CD1c-positive myeloid dendritic cell (primary cell): Measurements from ENCODE around the gene ZP2.
"Not testable (repeated sequence)": the region's sequence is repeated elsewhere in the genome, so short reads cannot be mapped to it uniquely, and the experiment has no call there.

Experiments used
- DNase-seq: peaks from one replicate; pipeline ENCODE4 v3.0.0-alpha.2; 2016; ENCODE audit errors: extremely low spot score

The ZP2 gene

DNA sequence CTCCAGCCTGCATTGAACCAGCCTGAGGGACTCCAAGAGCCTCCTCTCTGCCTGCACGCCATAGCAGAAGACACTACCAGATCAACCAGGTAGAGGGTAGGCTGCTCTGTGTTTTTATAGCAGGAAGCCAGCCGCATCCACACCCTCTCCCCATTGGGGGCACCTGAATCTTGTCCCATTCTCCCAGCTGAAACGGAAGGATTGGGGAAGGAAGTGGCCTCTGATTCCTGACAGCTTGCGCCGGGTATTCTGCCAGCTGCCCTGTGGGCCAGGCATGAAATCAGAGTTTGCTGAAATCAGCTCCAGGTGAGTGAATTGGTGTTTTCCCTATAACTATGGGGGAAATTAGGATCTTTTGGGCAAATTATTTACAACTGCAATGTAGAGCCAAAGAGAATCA lies at the start of gene ZP2:
Gene ZP2 (minus strand): TSS at position 89 of the 400 bp plus-strand sequence. CDS start 27 bp downstream, at position 62.
- no peak for DNase-seq

DNA sequence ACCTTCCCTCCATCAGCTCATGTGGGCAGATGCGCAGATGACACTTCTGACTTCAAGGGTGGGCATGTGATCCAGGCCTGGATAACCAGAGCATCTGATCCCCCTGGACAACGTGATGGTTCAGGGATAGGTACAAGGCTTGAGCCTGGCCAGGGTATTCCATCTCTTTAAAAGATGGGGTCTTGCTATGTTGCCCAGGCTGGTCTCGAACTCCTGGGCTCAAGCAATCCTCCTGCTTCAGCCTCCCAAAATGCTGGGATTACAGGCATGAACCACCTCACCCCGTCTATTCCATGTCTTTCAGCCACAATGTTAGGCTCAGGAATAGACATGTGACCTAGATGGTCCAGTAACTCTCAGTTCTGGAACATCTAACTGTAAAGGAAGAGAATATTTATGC lies 45.9 kb upstream of the ZP2 start:
- DNase-seq = no peak

DNA sequence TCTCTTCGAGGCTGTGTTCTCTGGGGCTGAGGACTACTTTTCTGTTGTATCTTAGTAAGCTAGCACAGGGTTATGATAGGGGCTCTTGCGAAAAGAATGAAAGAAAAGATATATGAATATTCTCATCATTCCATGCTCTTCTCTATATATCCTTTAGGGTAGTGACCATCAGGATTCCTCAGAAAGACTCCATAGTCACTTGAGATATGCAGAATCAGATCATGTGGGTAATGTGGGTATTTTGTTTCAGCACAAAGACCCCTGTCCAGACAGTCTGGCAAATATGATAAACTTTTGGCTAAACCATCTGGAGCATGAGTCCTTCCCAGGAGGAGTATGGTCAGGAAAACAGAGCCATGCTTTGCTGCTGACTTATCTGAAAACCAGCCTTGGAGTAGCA lies 45.3 kb upstream of the ZP2 start:
- DNase-seq = no peak

DNA sequence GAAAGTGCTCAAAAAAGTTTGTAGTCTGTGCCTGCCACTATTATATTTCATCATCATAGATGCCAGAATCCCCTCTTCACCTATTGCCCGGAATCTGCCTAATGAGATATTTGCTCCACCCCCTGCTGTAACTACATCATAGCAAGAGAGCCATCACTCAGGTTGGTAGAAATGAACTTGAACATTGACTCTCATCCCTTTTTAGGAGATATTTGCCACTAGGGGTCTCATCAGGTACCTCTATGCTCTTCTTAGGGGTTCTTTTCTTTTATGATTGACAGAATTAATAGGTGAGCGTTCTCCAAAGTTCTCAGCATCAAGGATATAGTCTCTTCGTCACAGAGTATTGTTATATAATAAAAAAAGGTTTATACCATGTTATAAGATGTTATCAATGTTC lies 42.1 kb upstream of the ZP2 start:
- DNase-seq = no peak

DNA sequence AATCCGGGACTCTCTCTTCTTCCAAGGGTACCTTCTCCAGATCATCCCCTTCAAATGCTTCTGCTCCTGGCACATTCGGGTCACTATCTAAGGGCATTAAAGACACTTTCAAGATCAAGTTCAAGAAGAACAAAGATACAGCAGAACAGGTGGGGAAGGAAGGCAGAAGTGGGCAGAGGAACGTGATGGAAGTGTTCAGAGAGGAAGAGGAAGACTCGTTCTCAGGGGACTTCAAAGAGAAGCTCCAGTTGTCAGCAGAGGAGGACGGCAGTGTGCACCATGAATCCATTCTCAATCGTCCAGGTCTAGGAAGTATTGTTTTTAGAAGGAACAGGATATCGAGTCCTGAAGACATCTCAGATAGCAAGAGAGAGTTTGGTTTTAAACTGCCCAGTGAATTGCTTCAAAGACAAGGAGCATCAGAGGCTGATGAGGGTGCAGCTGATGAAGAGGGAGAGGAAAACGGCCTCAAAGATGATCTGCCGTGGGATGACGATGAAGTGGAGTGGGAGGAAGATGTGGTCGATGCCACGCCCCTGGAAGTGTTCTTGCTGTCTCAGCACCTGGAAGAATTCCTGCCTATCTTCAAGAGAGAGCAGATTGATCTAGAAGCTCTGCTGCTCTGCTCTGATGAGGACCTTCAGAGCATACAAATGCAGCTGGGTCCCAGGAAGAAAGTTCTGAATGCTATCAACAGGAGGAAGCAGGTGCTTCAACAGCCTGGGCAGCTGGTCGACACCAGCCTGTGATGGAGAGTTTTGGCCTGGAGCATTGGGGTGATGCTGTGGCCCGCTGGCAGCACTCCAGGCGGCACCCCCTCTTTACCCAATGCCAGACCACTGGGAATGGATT lies 38.9 kb upstream of the ZP2 start:
- DNase-seq = no peak

DNA sequence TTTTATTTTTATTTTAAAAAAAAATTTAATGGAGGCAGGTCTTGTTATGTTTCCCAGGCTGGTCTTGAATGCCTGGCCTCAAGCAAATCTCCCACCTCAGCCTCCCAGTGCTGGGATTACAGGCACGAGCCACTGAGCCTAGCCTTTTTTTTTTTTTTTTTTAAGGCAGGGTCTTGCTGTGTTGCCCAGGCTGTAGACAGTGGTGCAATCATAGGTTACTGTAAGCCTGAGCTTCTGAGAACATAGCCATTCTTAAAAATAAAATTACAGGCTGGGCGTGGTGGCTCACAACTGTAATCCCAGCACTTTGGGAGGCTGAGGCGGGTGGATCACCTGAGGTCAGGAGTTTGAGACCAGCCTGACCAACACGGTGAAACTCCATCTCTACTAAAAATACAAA lies 36.8 kb upstream of the ZP2 start:
- not testable (repeated sequence) for DNase-seq

DNA sequence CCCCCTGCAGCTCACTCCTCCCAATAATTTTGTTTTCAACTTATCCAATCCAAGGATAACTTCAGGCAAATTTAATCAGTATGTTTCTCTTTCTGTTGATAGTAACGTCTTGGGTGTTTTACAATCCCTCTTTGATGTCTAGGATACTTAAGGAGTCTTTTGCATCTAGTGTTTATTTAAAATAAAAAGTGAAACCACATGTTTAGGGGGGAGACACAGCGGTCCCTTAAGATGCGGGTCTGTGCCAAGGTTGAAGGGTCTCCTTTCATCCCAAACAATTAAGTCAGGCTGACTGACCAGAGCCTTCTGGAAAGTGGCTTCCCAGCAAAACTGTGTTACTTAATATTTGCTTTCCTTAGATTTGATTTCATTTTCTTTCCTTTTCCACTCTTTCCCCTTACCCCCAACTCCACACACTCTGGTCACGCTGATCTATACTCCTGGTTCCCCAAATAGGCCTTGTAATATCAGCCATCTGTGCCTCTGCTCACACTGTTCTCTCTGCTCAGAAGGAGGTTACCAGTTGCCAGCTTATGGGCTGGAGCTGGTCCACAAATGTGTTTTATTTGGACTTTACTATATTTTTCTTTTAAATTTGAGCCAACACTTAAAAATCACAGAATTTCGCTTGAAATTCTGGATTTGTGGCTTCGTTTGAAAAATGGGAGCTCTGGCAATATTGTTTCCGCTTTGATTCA lies 33.3 kb upstream of the ZP2 start:
- no peak for DNase-seq

DNA sequence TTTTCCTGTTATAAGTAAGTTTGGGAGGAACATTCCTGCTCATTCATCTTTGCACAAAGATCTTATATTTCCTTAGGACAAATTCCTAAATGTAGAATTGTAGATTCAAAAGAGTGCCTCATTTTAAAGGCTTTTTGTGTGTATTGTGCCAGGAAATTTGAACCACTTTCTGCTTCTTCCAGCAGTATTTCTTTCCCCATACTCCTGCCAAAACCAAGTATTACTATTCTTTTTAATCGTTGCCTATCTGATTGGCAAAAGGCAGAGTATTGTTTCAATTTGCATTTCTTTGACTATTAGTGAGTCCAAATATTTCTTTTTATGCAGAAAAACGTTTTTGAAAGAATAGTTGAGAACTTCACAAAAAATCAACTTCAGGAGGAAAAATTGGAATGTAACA lies 31.4 kb upstream of the ZP2 start:
- DNase-seq = no peak

DNA sequence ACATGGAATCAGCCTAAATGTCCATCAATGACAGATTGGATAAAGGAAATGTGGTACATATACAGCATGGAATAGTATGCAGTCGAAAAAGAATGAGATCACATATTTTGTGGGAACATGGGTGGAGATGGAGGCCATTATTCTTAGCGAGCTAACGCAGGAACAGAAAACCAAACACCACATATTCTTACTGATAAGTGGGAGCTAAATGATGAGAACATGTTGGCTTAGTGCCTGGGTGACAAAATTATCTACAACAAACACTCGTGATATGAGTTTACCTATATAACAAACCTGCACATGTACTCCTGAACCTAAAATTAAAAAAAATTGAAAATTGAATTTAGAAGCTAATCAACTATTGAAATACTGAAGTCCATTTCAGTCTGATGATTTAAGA lies 28.3 kb upstream of the ZP2 start:
- no peak for DNase-seq

DNA sequence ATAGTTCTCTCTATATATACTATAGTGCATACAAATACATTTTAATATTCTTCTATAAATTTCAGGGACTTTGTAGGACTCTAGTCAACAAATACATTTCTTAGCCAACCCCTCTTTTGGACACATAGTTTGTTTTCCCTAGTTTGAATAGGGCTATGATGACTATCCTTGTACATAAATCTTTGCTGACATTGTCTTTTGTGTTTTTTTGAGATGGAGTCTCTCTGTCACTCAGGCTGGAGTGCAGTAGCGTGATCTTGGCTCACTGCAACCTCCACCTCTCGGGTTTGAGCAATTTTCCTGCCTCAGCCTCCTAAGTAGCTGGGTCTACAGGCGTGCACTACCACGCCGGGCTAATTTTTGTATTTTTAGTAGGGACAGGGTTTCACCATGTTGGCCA lies 25.5 kb upstream of the ZP2 start:
- no peak for DNase-seq

DNA sequence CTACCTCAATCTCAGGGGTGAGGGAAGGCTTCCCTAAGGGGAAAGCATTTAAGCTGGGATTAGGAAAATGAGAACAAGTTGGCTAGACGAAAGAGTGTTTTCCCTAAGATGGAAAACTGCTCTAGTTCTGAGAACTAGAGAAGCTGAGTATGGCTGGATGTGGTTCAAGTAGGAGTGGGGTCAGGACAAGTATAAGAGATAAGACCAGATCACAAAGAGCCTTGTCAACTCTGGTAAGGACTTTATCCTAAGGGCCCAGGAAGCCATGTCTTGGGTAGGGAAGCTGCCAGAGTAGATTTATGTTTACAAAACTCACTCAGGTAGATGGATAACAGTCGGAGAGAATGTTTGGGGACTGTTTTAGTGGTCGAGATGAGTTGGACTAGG lies 23.8 kb upstream of the ZP2 start:
- no peak for DNase-seq

DNA sequence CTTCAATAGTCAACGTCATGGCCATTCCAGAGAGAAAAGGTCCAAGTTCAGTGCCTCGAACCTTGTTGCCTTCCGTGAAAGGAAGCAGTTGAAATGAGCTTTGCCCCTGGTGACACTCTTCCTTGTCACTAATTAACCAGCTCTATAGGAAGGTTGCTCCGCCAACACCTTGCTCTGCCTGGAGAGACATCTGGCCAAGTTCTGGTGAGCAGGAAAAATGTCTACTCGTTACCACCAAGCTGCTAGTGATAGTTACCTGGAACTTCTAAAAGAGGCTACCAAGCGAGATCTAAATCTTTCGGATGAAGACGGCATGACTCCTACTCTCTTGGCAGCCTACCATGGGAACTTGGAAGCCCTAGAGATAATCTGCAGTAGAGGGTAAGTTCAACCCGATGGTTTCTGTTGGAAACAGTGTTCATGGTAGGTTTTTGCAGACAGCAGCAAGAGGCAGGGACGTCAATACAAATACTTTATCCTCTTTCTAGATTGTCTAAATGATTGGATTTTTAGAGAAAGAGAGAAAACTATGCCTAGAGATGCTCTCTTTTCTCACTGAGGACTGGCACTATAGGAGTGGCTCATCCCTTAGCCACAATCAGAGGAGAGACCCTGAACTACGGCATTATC lies 22.3 kb upstream of the ZP2 start, which contains the start of gene ANKS4B:
Gene ANKS4B (plus strand): TSS at position 179 of the 630 bp plus-strand sequence. CDS start 39 bp downstream, at position 218.
- no peak for DNase-seq

DNA sequence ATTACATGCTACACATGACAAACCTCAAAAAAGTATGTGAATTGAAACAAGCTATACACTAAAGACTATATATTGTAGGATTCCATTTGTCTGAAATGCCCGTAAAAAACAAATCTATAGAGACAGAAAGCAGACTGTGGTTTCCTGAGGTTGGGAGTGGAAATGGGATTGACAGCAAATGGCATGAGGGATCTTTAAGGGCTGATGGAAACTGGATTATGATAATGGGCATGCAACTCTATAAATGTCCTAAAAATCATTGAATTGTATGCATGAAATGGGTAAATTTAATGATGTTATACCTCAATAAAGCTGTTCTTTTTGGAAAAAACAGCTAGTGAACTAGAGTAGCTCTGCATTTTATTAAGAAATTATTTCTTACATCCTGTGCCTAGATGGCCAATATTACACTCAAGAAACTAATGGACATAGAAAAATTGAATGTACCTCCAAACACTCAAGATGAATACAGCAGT lies 21.7 kb upstream of the ZP2 start:
- no peak for DNase-seq

DNA sequence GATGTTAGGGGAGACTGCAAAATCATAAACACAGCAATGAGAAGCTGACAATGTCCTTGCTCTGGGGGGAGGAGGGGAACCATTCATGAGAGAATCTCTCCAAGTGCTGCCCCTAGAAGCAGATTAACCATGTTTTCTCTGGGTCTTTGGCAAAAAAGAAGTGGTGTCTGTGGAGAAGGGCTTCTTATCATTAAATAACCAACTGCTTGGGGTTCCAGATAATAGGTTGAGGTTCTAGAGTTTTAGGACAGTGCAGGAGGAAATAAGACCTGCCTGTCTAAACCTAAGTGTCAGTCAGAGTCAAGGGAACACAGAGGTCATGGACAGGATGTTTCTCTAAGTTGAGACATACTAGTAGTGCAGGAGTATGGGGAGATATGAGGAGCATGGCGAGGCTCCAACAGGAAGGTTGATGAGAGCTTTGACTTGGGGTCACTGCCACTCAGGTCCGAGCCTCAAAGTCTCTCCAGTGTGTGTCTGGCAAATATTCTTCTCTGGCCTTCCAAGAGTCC lies 17.0 kb upstream of the ZP2 start:
- DNase-seq = no peak

DNA sequence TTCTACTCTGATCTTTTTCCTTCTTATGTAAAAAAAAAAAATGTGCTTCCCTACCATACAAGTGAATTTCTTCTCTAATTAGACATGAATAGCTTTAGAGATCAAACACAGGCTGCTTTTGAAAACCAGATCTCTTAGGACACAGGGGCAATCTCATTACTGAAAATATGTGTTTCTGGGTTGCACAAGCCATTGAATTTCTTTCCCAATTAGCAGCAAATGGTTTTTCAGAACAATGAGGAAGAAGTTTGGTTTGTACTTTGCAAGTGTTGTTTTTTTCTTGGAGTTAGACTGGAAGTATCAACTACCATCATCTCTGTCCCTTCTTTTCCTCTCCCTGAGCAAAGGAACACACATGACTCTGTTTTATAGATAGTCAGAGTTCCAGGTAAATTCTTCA lies 16.5 kb upstream of the ZP2 start:
- no peak for DNase-seq

DNA sequence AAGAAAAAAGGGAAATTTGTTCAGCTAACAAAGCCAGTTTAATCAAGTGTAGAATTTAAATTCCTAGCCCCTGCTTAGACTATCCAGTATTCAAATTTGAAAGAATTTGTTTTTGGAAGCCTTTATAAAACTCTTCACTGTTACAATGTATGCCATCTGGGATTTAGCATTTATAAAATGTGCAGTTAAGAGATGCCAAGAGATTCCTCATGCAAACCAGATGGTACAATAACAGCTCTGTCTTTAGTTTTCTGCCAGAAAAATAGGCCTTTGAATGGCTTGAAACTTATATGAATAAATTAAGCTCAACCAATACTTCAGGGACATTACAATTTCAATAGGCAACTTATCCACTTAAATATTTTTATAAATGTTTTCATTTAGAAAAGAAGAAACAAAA lies 15.4 kb upstream of the ZP2 start:
- DNase-seq = no peak

DNA sequence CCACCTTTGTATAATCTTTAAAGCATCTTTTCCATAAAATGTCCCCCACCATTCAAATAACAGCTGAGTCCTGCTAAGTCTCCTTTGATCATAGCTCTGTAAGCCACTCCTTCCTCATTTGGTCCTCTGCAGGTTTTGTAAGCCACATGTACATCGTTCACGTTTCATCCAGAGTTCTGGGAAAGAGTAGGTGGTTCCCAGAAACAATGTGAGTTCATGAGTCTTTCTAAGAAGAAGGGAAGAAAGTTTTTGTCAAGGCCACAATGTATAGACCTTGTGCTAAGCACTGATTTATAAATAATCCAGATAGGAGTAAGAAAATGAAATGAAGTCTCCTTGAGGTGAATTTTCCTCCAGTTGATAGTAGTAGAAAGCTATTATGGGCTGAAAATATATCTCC lies 13.4 kb upstream of the ZP2 start:
- peak; percentile 41 for DNase-seq

DNA sequence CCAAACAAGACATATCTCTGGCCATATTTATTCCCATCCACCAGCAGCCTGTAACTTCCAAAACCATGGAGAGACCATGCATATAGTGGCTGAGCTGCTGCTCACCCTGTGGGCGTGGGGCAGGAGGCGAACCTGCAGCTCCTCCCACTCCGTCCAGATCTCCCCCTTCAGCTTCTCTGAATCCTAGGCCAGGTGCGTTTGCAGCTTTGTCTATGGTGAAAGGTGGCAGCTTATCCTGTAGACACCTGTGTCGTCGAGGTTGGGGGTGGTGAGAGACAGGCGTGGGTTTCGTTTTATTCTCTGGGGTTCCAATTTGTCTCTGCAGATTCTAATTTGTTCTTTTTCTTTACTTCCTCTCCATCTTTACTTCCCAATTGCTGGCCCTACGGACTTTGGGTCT lies 12.4 kb upstream of the ZP2 start:
- no peak for DNase-seq

DNA sequence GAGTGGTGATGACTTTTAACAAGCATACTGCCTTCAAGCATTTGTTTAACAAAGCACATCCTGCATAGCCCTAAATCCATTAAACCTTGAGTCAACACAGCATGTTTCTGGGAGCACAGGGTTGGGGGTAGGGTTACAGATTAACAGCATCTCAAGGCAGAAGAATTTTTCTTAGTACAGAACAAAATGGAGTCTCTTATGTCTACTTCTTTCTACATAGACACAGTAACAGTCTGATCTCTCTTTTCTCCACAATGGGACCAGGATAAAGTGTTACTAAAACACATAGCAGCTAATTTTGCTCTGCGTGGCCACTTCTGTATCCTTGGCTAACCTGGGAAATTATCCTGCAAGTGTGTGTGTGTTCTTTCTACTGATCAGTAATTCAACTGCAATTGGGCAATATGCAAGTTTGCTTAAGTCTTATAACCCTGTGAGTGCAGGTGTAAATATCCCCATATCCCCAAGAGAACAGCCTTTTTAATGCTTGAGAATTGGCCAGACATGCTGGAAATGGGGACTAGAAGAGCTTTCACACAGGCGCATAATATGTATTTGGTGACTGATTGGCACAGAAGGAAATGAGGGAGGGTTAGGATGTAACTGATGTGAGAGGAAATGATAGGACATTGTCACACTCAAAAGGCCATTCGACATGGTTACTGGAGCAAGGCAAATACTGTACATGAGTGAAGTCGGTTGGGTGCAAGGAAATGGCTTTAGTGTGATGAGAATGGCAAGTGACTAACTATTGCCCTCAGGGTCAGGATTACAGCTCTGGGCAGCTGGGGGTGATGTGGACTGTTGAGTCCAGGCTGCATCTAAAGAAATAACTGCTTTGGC lies 11.3 kb upstream of the ZP2 start:
- no peak for DNase-seq

DNA sequence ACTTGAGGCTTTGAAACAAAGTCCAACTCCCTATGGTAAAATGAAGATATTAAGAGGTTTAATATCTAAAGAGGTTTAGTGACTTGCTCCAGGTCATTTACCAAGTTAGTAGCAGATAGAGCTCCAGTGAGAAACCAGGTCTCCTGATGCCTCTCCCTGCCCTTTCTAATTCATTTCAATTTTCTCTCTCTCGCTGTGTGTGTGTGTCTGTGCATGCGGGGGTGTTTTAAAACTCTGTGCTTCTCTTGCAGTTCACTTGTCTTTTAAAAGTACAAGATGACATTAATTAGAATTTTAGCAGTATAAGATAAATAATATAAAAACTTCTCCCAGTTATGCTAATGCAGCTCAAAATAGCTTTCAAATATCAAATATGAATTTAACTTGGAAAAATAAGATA lies 8.2 kb upstream of the ZP2 start:
- DNase-seq = no peak

DNA sequence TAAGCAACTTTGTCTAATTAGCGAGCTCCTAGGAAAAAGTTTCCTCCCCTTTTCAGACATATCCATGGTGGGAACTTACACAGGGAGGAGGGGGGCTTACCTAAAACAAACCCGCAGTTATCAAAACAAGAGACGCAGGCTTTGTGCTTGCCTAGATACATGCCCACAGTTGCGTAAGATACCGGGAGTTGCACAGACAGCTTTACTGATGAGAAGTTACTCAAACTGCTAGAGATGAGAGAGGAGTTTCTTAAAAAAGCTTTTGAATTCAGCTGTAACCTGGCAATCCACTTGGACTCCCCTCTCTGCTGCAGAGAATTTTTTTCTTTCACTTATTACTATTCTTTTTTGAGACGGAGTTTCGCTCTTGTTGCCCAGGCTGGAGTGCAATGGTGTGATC lies 6.8 kb upstream of the ZP2 start:
- DNase-seq = no peak

DNA sequence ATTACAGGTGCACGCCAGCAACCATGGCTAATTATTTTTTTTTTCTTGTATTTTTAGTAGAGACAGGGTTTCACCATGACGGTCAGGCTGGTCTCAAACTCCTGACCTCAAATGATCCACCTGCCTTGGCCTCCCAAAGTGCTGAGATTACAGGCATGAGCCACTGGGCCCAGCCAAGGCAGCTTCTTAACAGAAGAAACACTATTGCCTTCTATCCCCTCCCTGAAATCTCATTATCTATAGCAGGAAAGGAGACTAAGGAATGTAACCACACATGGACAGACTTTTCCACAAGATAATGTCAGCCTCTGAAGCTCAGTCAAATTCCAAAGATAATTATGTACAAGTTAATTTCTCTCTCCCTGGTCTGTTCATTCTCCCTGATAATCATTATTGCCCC lies 5.7 kb upstream of the ZP2 start:
- DNase-seq = no peak
